Stimulated activated CD4-positive, alpha-beta T cell treated with anti-CD3 and anti-CD28 coated beads, Interleukin-1b, Interleukin-23, amount 100 ng/mL, for 24 hours (primary cell): ENCODE results near the gene OPCML.

Experiments used
- DNase-seq, 4 experiments: peaks; one replicate each; pipeline ENCODE4 v3.0.0-alpha.2; 2020; ENCODE audit warnings: low read depth in 4 of 4, low spot score in 1 of 4

OPCML gene

DNA sequence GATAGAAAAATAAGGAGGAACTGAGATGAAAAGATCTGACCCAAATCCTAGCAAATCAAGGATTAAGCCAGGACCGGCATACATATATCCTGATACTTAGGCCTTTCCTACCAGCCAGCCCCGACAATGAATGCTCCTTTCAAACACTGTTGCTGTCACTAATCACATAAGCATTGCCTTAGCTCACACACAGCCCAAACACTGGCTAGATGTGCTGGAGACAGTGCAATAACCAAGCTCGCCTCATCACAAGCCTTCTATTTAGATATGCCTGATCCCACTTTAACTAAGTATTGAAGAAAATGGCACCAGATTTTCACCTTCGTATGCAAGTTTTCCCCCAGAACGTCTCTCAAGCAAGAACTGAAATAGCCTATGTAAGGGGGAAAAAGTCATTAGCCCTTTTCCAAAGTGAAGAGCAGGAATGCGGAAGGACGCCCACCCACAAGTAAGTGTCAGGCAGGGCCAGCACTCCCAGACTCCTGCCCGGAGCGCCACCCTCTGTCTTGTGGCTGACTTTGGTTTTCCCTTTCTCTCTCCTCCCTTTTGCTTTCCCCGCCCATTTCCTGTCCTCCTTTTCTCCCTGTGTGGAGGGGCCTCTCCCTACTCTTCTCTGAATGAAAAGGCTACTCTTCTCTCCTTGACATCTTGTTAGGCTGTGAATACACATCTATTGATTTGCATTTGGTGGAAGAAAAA, 8.9 kb upstream of the OPCML start:
- no peak for DNase-seq

DNA sequence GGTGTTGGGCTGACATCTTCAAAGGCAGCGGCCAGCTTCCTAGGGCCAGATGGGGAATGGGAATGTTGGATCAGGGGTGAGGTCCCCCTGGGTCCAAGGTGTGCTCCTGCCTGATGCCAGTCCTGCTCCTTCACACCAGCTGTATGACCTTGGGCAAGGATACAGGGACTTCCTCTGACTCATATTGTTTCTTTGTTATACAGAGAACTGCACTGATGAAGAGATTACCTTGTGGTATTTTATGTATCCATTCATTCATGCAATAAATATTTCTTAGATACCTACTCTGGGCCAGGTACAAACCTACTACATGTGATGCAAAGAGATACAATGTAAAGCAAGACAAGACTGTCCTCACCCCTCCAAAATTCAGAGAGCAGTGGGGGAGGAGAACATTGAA, 3.9 kb upstream of the OPCML start:
- no peak for DNase-seq

DNA sequence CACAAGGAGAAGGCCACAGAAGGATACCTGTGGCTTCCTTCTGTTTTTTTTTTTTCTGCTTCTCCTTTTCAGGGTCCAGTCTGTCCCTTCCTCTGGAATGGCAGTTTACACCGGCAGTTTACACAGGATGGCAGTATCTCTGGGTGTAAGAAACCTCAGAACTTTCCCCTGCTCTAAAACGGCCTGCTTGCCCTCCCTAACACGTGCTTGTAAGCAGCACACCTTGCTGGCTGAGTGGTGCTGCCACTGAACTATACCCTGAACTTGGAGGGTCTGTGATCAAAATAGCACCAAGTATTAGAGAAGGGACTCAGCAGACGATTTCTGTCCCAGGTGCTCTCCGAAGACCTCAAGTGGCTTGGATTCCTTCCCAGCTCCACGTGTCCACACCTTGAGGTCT, 904 bp upstream of the OPCML start:
- no peak for DNase-seq

DNA sequence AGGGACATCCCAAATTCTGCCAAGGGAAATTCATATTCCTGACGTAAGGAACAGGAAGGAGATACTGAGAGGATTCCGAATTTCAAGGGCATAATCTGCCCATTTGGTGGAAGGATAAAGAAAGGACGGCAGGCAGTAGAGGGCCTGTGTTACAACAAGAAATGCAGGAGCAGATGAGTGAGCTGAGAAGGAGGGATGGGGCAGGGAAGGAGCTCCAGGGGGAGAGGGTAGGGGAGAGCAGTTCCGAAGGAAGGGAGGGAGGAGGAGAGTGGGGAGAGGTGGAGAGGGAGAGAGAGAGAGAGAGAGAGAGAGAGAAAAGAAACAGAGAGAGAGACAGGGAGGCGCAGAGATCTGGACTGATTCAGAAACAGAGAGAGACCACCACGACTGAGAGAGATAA, 843 bp downstream of the OPCML start:
- DNase-seq, result no peak

DNA sequence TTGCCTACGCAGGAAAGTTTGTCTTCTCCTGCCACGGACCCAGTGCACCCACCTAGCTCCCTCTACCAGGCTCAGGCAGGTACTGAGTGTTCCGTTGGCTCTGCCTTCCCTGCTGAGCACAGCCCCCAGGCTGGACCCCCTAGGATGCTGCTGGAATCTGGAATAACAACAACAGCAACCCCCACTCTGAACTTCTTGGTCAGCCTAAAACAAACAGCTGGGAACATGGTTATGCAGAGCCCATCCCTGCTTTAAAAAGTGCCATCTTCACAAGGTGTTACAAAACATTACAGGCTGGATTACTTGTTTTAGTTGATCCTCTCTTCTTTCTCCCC, 1.8 kb downstream of the OPCML start:
- DNase-seq, result no peak

DNA sequence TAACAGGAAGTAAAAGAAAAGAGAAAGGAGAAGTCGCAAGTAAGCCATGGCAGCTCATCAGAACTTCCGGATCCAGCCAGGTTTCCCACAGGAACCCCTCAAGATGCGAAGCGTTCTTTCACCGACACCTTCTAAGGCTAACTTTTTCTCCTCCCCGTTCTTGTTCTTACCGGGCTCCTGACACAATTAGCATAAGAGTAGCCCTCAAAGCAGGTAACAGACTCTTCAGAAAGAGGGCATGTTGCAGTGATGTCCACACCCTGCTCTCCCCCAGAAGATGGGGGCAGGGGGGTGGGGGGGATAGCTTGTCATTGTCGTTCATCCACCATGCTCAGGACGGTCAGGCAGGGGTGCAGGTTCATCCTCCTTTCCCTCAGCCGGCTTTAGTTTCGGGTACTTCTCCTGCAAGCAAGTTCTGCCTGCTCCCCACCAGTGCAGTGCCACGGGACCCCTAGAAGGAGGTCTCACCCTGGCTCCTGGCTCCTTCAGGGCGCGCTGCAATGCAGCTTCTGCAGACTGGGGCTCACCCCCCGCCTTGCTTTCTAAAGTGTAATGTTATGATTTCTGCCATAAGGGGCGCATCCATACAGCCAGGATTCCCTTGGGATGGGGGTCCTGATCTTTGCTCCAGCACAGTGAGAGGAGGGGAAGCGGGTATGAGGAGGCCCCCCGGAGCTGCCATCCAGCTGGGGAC, 2.3 kb downstream of the OPCML start:
- DNase-seq, result no peak

DNA sequence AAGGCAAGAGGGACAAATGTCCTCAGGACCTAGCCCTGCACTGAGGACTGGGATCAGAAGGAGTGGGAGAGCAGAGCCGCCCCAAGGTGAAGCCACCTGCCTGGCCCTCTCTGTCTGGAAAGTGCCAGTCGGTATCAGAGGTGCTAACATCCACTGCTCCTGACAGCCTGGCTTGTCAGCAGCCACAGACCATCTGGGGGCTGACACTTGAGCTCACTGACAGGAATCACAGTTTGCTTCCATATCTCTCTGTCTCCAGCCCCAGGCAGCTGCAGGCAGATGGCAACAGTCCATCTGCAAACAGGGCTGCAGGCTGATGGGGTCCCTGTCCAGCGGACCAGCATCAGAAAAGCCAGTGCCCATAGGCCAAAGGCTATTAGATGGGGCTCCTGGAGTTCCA, 5.5 kb downstream of the OPCML start:
- DNase-seq, result no peak

DNA sequence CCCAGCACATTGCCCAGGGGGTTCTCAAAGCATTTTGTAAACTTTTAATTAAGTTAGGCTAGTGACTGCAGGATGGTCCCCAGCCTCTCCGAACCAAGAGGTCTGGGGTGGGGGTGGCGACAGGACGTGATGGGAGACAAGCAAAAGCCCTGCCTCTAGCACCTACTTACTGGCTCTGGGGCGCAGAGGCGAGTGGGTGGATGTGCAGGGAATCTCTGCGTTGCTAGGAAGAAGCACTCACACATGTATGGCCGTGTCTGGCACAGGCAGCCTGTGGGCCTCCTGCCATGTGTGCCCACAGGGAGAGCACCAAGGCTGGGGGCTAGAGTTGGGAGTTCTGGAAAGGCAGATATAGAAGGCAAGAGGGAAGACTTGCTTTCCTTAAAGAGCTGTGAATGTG, 6.3 kb downstream of the OPCML start:
- DNase-seq, result no peak

DNA sequence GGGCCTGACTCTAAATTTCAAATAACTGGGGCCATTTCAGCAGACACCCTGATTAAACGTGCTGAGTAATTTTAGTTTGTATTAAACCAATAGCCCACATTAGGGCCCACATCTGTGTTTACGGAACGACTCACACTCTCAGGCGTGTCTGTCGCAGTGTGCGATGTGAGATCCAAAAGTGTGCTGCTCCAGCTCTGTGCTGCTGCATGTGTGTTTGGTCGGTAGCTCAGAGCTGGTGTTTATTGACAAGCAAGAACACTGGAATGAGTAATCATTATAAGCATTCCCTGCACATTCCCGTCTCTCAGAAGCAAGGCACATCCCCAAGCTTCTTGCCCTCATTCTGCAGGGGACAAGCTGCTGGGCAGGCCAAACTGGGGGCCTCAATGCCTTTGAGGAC, 7.8 kb downstream of the OPCML start:
- no peak for DNase-seq

DNA sequence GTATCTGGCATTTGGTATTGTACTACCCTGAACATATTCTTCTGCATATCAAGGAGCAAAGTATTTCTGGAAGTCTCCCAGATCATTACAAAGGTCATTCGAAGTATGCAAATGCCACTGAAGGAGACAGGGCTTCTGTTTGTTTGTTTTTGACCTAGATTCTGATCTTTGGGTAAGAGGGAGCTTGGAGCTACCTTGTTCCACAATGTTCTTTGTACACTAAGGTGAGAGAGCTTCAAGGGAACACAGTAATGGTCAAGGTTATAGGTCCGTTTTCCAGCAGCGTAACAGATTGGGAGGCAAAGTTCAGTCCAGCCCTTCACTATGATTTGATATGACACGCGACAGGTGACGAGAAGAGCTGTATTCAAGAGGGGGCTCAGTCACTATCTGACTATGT, 10.0 kb downstream of the OPCML start:
- no peak for DNase-seq

DNA sequence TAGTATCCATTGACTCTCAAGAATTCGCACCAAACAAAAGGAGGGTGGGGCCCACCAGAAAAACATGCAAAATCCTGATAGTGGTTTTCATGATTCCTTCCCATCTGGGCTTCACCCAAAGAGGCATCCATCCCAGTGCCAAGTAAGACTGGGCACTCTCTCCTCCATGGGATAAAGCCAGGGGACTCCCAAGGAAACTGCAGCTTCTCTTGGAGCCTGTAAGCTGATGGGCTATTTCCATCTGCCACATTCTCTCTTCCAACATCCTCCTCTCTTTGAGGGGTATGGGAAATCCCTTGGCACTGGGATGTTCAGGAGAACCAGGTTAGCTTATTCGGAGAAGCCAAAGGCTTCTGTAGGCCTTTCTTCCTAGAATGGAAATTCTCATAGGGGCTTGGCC, 10.8 kb downstream of the OPCML start:
- no peak for DNase-seq

DNA sequence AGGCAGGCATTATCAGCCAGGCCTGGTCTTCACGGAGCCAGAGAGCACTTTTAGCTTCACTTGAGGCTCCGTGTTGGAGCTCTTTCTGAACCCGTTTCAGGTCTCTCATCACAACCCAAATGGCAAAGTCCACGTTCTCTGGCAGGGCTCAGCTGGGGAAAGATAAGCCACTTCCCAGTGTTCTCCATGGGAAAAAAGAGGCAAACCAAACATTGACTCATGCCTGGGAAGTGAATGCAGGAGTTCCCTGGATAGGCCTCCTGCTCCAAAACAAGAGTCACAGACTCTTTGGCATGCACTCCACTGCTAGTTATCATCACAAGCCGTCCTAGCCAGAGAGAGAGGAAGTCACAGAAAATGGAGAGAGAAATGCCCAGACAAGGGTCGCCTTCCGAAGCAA, 11.6 kb downstream of the OPCML start:
- DNase-seq, result no peak

DNA sequence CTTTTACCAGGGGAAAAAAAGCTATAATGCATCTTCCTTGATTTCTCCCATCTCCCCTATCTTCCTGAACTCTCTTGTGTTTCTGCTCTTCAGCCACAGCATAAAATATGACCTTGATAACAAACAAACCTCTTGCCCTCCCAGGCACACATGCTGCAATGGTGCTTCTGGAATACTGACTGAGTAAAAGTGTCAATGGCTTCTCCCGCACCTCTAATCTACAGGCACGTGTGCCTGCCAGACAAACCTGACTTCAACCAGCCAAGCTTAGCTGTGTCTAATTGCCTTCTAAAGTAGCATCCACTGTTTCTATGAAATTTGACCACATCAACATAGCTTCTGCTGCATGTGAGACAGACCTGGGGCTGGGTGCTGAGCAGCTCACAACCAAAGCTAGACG, 12.7 kb downstream of the OPCML start:
- DNase-seq, result no peak

DNA sequence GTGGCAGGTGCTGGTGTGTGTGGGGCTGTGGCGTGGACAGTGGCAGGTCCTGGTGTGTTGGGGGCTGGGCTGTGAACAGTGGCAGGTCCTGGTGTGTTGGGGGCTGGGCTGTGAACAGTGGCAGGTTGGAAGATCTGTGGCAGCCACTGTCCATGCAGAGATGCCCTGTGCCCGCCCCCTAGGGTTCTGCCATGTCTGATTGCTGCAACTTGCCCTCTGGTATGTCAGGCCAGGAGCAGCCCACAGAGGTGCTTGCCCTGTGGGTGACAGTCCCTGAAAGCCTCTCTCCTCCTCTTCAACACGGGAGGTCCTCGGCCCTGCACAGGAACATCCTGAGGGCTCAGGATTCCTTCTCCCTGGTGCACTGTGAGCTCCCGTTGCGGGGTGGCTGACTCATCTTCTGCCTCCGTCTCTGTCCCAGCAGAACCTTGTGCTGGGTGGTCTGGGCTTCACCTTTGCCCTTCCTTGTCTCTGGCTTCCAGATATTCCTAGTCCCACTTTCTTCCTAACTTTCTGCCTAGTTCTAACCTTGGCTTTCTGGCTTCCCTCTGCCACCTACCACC, 13.5 kb downstream of the OPCML start:
- DNase-seq, result no peak

DNA sequence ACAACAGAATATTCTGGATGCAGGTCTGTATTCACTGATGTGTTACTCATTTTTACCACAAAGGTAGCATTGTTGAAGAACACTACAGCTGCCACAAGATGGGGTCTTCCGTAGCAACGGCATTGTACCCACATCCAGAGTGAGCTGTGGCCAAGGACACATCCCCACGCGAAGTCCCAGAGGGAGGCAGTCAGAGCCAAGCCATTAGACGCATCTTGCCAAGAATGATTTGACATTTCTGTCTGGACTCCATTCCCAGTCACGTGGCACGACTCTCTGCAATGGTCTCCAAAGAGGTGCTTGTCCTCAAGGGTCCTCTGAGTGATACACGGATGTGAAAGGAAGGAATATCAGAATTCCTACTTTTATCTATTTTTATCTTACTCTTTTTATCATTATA, 15.5 kb downstream of the OPCML start:
- DNase-seq, result no peak

DNA sequence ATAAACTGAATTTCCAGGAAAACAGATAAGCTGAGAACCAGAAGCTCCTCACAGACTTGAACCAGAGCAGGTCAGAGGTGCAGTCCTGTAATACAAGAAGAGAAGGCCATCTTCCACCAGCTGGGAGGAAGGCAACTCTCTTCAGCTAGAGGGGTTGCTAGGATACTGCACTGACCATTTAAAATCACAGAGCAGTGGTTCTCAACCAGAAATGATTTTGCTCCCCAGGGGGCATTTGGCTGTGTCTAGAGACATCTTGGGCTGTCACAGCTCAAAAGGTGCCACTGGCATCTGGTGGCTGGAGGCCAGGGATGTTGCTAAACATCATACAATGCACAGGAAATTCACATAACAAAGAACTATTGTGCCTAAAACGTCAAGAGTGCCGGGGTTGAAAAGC, 17.2 kb downstream of the OPCML start:
- DNase-seq, result no peak

DNA sequence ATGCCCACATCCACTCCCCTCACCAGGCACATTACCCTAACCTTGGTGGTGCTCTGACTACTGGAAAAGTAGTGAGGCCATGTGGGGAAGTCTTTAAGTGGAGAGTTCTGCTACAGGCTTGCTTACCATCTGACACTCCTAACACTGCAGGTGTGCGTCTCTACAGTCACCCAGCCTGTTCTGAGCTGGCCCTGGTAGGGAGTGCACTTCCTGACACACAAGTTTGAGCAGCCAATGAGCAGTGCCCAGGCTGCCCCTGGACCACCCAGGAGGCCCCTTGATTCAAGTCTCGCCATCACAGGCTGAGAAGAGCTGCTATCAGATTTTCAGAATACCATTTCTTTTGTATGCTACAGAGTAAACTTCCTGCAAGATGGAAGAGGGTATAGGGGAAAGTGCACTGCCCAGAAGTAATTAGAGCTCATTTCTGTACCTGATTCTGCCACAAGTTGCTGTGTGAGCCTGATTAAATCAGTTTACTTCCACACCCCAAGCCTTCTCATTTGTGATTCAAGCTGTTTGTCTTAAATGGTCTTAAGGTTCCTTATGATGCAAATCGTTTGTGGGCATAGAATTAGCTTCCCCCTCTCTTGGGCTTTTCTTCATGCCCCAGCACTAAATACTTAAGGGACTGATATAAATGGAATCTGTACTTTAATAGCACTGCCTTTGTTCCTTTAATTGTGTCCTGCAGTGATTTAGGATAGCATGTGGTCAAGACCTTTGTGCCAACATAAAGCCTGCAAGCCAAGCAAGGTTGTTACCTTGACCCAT, 22.2 kb downstream of the OPCML start:
- no peak for DNase-seq

DNA sequence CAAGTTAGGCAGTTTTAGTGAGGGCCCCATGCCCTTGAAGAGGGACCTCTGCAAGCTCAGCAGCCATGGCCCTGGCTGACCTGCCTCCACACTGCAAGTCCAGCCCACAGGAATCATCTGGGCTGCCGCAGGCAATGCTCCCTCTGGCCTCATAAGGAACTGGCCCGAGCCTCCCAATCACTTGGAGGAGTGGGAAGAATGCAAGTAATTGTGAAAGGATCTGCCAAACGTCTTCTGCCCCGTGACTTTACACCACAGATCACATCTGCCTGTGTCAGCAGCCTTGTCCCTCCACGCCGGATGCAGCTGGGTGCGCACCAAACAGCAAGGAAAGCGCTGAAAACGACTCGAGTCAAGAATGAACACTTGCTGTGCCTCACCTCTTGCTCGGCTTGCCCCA, 23.8 kb downstream of the OPCML start:
- no peak for DNase-seq

DNA sequence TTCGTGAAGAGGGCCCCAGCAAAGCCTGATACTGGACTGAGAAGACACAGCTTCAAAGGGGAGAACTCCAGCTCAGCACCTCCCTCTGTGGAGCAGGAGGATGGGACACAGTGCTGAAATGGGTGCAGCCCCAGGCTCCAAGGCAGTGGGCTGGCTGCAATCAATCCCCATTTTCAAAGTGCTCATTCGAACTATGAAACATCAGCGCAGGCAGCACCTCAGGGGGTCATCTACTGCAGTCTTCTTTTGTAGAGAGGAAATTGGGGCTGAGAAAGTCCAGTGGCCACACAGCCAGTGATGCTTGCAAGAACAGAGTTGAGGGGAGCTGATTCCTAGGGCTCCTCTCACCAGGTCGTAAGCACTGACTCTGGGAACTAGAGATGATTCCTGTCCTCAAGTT, 25.1 kb downstream of the OPCML start:
- no peak for DNase-seq

DNA sequence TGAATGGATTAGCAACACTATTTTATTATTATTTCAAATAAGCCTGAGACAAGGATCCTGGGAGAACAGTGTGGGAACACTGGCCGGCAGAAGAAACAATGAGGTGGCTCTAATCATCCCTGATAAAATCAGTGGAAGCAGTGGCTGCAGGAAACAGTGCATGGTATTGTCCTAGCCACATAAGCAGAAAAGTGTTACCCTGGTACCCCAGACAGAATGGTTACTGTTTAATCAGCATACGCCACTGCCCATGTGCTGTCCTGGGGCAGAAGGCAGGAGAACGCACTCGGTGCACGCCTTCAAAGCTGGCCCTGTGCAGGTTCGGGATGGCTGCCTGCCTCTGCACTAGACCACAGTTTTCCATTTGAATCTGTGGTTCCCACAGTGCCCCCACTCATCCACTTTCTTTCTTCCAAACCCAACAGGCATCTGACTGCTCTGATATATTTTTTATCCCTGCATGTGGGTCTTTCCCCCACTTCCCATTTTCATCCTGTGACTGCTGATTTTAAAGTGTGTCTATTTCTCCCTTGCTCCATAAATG, 25.7 kb downstream of the OPCML start:
- no peak for DNase-seq

DNA sequence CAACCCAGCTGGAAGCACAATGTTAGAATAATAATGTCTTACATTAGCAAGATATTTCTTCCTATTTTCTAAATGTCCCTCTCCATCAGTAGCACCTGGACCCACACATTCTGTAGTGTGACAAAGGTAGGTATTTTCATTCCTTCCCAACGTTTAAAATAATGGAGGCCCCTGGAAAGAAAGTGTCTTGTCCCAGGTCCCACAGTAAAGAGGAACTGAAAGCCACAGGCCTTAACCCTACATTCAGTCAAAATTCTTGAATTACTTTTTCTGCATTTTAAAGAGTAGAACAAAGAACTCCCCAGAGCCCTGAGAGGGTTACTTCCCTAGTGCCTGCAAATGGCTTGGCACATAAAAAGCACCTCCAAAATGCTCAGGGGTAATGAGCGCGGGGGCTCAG, 26.3 kb downstream of the OPCML start:
- DNase-seq, result no peak

DNA sequence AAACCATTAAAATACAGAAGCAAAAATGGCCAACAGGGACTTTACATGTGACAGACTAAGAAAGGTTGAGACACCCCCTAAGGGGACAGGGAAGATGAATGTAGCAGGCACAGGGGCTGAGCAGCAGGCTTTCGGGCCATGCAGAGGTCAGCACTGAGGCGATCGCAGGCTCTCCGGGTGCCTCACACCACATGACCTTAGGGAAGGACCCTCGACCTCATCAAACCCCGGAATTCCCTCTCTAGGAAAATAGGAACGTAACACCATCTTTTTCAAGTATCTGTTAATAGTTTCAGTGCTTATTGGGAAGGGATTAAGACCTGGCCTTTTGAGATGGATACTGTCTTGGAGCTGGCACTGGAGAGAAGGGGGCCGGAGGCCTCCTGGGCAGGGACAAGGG, 27.4 kb downstream of the OPCML start:
- no peak for DNase-seq
